ENCODE results near the gene GPLD1.

The GPLD1 gene

GRCh38 chr6:24469811-24470210, 19.6 kb downstream of the GPLD1 start:
- Histone ChIP-seq H2BK5ac (ENCODE audit: low read depth, low read length, poor library complexity, severe bottlenecking) (no peak overlapping the region), H3K14ac (ENCODE audit: low read length in 2 of 2) (no peak overlapping the region), H3K9ac (ENCODE audit: low read length) (no peak overlapping the region), H2AK5ac (ENCODE audit: low read length, severe bottlenecking) (no peak overlapping the region), H3K79me1 (replicated peaks; ENCODE audit: low read length, poor library complexity, severe bottlenecking) (no peaks in the 10 kb centered on the region), H3K27me3 (ENCODE audit: control insufficient read depth in 1 of 2, insufficient read depth in 1 of 2, low read length in 2 of 2) (no peaks in the 10 kb centered on the region), H4K91ac (ENCODE audit: low read length) (no peak overlapping the region), H3K36me3 (ENCODE audit: control insufficient read depth in 1 of 2, insufficient read depth in 2 of 2, low read depth in 1 of 2, low read length in 2 of 2) (no peaks in the 10 kb centered on the region), H3K23ac (ENCODE audit: low read length in 2 of 2) (no peak overlapping the region), H2BK12ac (ENCODE audit: low read length in 2 of 2) (no peak overlapping the region), H3K27ac (ENCODE audit: low read length, poor library complexity, severe bottlenecking) (no peak overlapping the region), H2BK120ac (ENCODE audit: low read depth, low read length) (no peak overlapping the region), H3K4me2 (ENCODE audit: low read length, poor library complexity, severe bottlenecking) (no peak overlapping the region), H2BK15ac (ENCODE audit: low read depth, poor library complexity, severe bottlenecking) (no peak overlapping the region), H3K9me3 (ENCODE audit: control insufficient read depth, low read length) (no peaks in the 10 kb centered on the region), H3K4me1 (ENCODE audit: control insufficient read depth, insufficient read depth, low read depth, low read length) (no peaks in the 10 kb centered on the region), H3K4me3 (ENCODE audit: insufficient read depth in 1 of 2, low read depth in 1 of 2, low read length in 2 of 2) (no peak overlapping the region), H3K4ac (ENCODE audit: low read depth in 1 of 2, low read length in 2 of 2) (no peak overlapping the region), H4K8ac (ENCODE audit: low read length) (no peak overlapping the region), H2AFZ (ENCODE audit: low read depth, low read length) (no peak overlapping the region), H3K18ac (ENCODE audit: low read depth in 1 of 2, low read length in 2 of 2) (no peak overlapping the region)
- 89% methylated on average over 3 of the region's 7 CpGs for WGBS
- no peak for DNase-seq

DNA sequence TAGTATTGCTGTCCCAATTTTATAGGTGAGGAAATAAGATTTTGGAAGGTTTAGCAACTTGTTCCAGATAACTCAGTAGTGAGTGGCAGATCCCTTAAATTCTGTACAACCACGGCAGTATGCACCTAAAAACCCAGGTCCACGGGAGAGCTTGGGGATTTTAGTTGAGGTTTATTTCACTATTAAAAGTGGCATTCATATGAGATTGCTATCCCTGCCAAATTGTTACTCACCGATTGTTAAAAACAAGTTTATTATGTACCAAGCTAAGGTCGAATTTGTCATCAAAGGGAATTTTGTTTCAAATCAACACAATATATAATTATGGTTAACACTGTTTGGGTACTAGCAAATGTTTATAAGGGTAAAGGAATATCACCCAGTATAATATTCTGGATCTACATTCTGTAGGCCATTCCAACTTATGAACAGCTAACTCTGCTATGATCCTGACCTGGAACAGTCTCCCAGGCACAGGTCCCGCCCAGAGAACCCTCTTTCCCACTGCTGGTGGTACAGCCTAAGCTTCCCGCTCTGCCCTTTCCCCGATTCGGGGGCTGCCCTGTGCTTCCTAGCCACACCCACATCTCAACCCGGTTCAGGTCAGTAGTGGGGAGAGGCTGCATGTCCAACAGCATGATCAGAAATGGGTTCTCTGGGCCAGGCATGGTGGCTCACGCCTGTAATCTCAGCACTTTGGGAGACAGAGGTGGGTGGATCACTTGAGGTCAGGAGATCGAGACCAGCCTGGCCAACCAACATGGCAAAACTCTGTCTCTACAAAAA, 24.9 kb downstream of the GPLD1 start:
- Histone ChIP-seq H2BK120ac (ENCODE audit: low read depth, low read length) (no peak overlapping the region), H2BK5ac (ENCODE audit: low read depth, low read length, poor library complexity, severe bottlenecking) (no peak overlapping the region), H3K4ac (ENCODE audit: low read depth in 1 of 2, low read length in 2 of 2) (no peak overlapping the region), H4K8ac (ENCODE audit: low read length) (no peak overlapping the region), H3K36me3 (ENCODE audit: control insufficient read depth in 1 of 2, insufficient read depth in 2 of 2, low read depth in 1 of 2, low read length in 2 of 2) (no peaks in the 10 kb centered on the region), H3K4me2 (ENCODE audit: low read length, poor library complexity, severe bottlenecking) (no peak overlapping the region), H2AFZ (ENCODE audit: low read depth, low read length) (no peak overlapping the region), H4K91ac (ENCODE audit: low read length) (no peak overlapping the region), H3K9ac (ENCODE audit: low read length) (no peak overlapping the region), H3K27ac (ENCODE audit: low read length, poor library complexity, severe bottlenecking) (no peak overlapping the region), H3K4me1 (ENCODE audit: control insufficient read depth, insufficient read depth, low read depth, low read length) (no peaks in the 10 kb centered on the region), H3K27me3 (ENCODE audit: control insufficient read depth in 1 of 2, insufficient read depth in 1 of 2, low read length in 2 of 2) (no peaks in the 10 kb centered on the region), H2BK12ac (ENCODE audit: low read length in 2 of 2) (no peak overlapping the region), H3K14ac (ENCODE audit: low read length in 2 of 2) (no peak overlapping the region), H3K79me1 (replicated peaks; ENCODE audit: low read length, poor library complexity, severe bottlenecking) (no peaks in the 10 kb centered on the region), H3K4me3 (ENCODE audit: insufficient read depth in 1 of 2, low read depth in 1 of 2, low read length in 2 of 2) (no peak overlapping the region), H3K18ac (ENCODE audit: low read depth in 1 of 2, low read length in 2 of 2) (no peak overlapping the region), H3K9me3 (ENCODE audit: control insufficient read depth, low read length) (no peaks in the 10 kb centered on the region), H2AK5ac (ENCODE audit: low read length, severe bottlenecking) (no peak overlapping the region), H2BK15ac (ENCODE audit: low read depth, poor library complexity, severe bottlenecking) (no peak overlapping the region), H3K23ac (ENCODE audit: low read length in 2 of 2) (no peak overlapping the region)
- WGBS, result 88% methylated on average over 4 of the region's 11 CpGs
- DNase-seq, result no peak

- 95% methylated on average over 4 of the region's 4 CpGs for WGBS
- Histone ChIP-seq H3K4me3 (ENCODE audit: insufficient read depth in 1 of 2, low read depth in 1 of 2, low read length in 2 of 2) (no peak overlapping the region), H3K9me3 (ENCODE audit: control insufficient read depth, low read length) (no peaks in the 10 kb centered on the region), H3K4ac (ENCODE audit: low read depth in 1 of 2, low read length in 2 of 2) (no peak overlapping the region), H3K9ac (ENCODE audit: low read length) (no peak overlapping the region), H3K14ac (ENCODE audit: low read length in 2 of 2) (no peak overlapping the region), H2BK15ac (ENCODE audit: low read depth, poor library complexity, severe bottlenecking) (no peak overlapping the region), H3K18ac (ENCODE audit: low read depth in 1 of 2, low read length in 2 of 2) (no peak overlapping the region), H2BK120ac (ENCODE audit: low read depth, low read length) (no peak overlapping the region), H3K4me1 (ENCODE audit: control insufficient read depth, insufficient read depth, low read depth, low read length) (no peaks in the 10 kb centered on the region), H2AFZ (ENCODE audit: low read depth, low read length) (no peak overlapping the region), H2BK5ac (ENCODE audit: low read depth, low read length, poor library complexity, severe bottlenecking) (no peak overlapping the region), H4K8ac (ENCODE audit: low read length) (no peak overlapping the region), H3K27ac (ENCODE audit: low read length, poor library complexity, severe bottlenecking) (no peak overlapping the region), H2BK12ac (ENCODE audit: low read length in 2 of 2) (no peak overlapping the region), H3K27me3 (ENCODE audit: control insufficient read depth in 1 of 2, insufficient read depth in 1 of 2, low read length in 2 of 2) (no peaks in the 10 kb centered on the region), H3K4me2 (ENCODE audit: low read length, poor library complexity, severe bottlenecking) (no peak overlapping the region), H3K23ac (ENCODE audit: low read length in 2 of 2) (no peak overlapping the region), H2AK5ac (ENCODE audit: low read length, severe bottlenecking) (no peak overlapping the region), H3K79me1 (replicated peaks; ENCODE audit: low read length, poor library complexity, severe bottlenecking) (no peaks in the 10 kb centered on the region), H3K36me3 (ENCODE audit: control insufficient read depth in 1 of 2, insufficient read depth in 2 of 2, low read depth in 1 of 2, low read length in 2 of 2) (no peaks in the 10 kb centered on the region), H4K91ac (ENCODE audit: low read length) (no peak overlapping the region)
- no peak for DNase-seq
Measured at GRCh38 chr6:24460966-24461365, 28.4 kb downstream of the GPLD1 start.

DNA sequence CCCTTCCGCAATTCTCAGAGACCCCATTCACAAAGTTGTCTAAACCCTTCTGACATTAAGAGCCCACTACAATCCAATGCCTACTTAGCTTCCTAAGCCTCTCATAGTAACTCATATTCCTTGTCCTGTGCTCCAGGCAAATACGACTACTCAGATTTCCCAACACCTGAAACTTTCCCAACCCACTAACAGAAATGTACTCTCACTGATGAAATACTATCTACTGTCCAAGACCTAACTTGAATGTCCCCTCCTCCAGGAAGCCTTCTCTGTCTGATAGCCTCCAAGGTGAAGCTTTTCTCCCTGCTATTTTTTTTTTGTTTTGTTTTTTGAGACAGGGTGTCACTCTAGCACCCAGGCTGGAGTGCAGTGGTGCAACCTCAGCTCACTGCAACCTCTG, 30.4 kb downstream of the GPLD1 start:
- Histone ChIP-seq H3K14ac (ENCODE audit: low read length in 2 of 2) (no peak overlapping the region), H3K4me3 (ENCODE audit: insufficient read depth in 1 of 2, low read depth in 1 of 2, low read length in 2 of 2) (no peak overlapping the region), H2AFZ (ENCODE audit: low read depth, low read length) (no peak overlapping the region), H3K9me3 (ENCODE audit: control insufficient read depth, low read length) (no peaks in the 10 kb centered on the region), H2BK120ac (ENCODE audit: low read depth, low read length) (no peak overlapping the region), H3K79me1 (replicated peaks; ENCODE audit: low read length, poor library complexity, severe bottlenecking) (no peaks in the 10 kb centered on the region), H3K9ac (ENCODE audit: low read length) (no peak overlapping the region), H3K4ac (ENCODE audit: low read depth in 1 of 2, low read length in 2 of 2) (no peak overlapping the region), H2BK15ac (ENCODE audit: low read depth, poor library complexity, severe bottlenecking) (no peak overlapping the region), H4K8ac (ENCODE audit: low read length) (no peak overlapping the region), H4K91ac (ENCODE audit: low read length) (no peak overlapping the region), H3K23ac (ENCODE audit: low read length in 2 of 2) (no peak overlapping the region), H3K36me3 (ENCODE audit: control insufficient read depth in 1 of 2, insufficient read depth in 2 of 2, low read depth in 1 of 2, low read length in 2 of 2) (no peaks in the 10 kb centered on the region), H3K4me2 (ENCODE audit: low read length, poor library complexity, severe bottlenecking) (no peak overlapping the region), H3K4me1 (ENCODE audit: control insufficient read depth, insufficient read depth, low read depth, low read length) (no peaks in the 10 kb centered on the region), H3K27me3 (ENCODE audit: control insufficient read depth in 1 of 2, insufficient read depth in 1 of 2, low read length in 2 of 2) (no peaks in the 10 kb centered on the region), H3K27ac (ENCODE audit: low read length, poor library complexity, severe bottlenecking) (no peak overlapping the region), H2AK5ac (ENCODE audit: low read length, severe bottlenecking) (no peak overlapping the region), H3K18ac (ENCODE audit: low read depth in 1 of 2, low read length in 2 of 2) (no peak overlapping the region), H2BK12ac (ENCODE audit: low read length in 2 of 2) (no peak overlapping the region), H2BK5ac (ENCODE audit: low read depth, low read length, poor library complexity, severe bottlenecking) (no peak overlapping the region)
- no peak for DNase-seq
- WGBS, result 87% methylated on average over 2 of the region's 2 CpGs

All from mesenchymal stem cell (in vitro differentiated cells and primary cell).